ENCODE results near the gene TUBGCP2.

GRCh38 chr10:133307776-133308420 lies 774 bp downstream of the TUBGCP2 start:
- no peak for TF ChIP-seq CTCF (IDR thresholded peaks at IDR 0.05)
- no peak for TF ChIP-seq POLR2A (IDR thresholded peaks at IDR 0.05)
- no peak for TF ChIP-seq EP300 (IDR thresholded peaks at IDR 0.05)

All from ovary (tissue), 3 donors.